ENCODE data around the gene SBK1. TPM values are rescaled to one million over a fixed set of nuclear protein-coding genes. Genes with fewer than 3 reads are reported as not detected.

The SBK1 gene
- total RNA-seq, 4 donors from 2014 or later: 0.26 to 1.2 (median 0.64) TPM; not detected in 1

- Histone ChIP-seq H3K4me1 (no peaks in the 10 kb centered on the region), H3K27me3 (no peaks in the 10 kb centered on the region), H3K36me3 (no peaks in the 10 kb centered on the region), H3K4me3 (no peak overlapping the region), H3K9me3 (peaks cover 0 to 4% of the 10 kb centered on the region in 2 donors), H3K27ac (no peak overlapping the region)
- intact Hi-C loops (cut with DNase I; ENCODE audit: low total_unique reads): no loop called here
- no peak for TF ChIP-seq POLR2A (IDR thresholded peaks at IDR 0.05)
- TF ChIP-seq, protein P1, sequence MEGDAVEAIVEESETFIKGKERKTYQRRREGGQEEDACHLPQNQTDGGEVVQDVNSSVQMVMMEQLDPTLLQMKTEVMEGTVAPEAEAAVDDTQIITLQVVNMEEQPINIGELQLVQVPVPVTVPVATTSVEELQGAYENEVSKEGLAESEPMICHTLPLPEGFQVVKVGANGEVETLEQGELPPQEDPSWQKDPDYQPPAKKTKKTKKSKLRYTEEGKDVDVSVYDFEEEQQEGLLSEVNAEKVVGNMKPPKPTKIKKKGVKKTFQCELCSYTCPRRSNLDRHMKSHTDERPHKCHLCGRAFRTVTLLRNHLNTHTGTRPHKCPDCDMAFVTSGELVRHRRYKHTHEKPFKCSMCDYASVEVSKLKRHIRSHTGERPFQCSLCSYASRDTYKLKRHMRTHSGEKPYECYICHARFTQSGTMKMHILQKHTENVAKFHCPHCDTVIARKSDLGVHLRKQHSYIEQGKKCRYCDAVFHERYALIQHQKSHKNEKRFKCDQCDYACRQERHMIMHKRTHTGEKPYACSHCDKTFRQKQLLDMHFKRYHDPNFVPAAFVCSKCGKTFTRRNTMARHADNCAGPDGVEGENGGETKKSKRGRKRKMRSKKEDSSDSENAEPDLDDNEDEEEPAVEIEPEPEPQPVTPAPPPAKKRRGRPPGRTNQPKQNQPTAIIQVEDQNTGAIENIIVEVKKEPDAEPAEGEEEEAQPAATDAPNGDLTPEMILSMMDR (IDR thresholded peaks at IDR 0.05): no peak
- no peak for DNase-seq
Measured at GRCh38 chr16:28273511-28273910, 18.8 kb upstream of the SBK1 start.

DNA sequence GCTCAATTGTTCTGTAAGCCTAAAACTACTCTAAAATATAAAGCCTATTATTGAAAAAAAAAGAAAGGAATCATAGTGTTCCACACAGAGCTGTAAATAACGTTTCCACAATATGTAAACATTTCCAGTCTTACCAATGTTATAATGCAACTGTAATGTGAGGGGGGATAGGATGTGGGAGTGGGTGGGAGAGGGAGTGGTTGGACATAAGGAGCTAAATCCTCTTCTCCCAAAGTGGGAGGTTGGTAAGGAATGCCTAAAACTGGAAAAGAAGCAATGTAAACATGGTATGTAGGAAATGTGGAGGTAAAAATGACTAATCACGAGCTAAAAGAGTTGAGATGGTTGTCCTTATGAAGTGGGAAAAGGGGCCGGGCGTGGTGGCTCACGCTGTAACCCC, 17.6 kb upstream of the SBK1 start:
- H3K27me3 ChIP-seq: no peaks in the 10 kb centered on the region
- no peak for DNase-seq
- TF ChIP-seq, protein P1 (IDR thresholded peaks at IDR 0.05): no peak
- TF ChIP-seq POLR2A (IDR thresholded peaks at IDR 0.05): no peak
- peaks cover 0 to 4% of the 10 kb centered on the region in 2 donors for H3K9me3 ChIP-seq
- no peaks in the 10 kb centered on the region for H3K36me3 ChIP-seq
- intact Hi-C loops (cut with DNase I; ENCODE audit: low total_unique reads): no loop called here
- H3K4me1 ChIP-seq: no peaks in the 10 kb centered on the region
- H3K4me3 ChIP-seq: no peak overlapping the region
- H3K27ac ChIP-seq: no peak overlapping the region

- intact Hi-C loops (cut with DNase I; ENCODE audit: low total_unique reads): no loop called here
- DNase-seq: no peak
- no peak overlapping the region for H3K4me3 ChIP-seq
- H3K27ac ChIP-seq: no peak overlapping the region
- H3K4me1 ChIP-seq: no peaks in the 10 kb centered on the region
- no peaks in the 10 kb centered on the region for H3K36me3 ChIP-seq
- H3K27me3 ChIP-seq: no peaks in the 10 kb centered on the region
- no peak for TF ChIP-seq POLR2A (IDR thresholded peaks at IDR 0.05)
- TF ChIP-seq, protein P1 (IDR thresholded peaks at IDR 0.05): no peak
- H3K9me3 ChIP-seq: peaks cover 0 to under 1% of the 10 kb centered on the region in 2 donors
Measured at GRCh38 chr16:28276301-28276700, 16.0 kb upstream of the SBK1 start.

DNA sequence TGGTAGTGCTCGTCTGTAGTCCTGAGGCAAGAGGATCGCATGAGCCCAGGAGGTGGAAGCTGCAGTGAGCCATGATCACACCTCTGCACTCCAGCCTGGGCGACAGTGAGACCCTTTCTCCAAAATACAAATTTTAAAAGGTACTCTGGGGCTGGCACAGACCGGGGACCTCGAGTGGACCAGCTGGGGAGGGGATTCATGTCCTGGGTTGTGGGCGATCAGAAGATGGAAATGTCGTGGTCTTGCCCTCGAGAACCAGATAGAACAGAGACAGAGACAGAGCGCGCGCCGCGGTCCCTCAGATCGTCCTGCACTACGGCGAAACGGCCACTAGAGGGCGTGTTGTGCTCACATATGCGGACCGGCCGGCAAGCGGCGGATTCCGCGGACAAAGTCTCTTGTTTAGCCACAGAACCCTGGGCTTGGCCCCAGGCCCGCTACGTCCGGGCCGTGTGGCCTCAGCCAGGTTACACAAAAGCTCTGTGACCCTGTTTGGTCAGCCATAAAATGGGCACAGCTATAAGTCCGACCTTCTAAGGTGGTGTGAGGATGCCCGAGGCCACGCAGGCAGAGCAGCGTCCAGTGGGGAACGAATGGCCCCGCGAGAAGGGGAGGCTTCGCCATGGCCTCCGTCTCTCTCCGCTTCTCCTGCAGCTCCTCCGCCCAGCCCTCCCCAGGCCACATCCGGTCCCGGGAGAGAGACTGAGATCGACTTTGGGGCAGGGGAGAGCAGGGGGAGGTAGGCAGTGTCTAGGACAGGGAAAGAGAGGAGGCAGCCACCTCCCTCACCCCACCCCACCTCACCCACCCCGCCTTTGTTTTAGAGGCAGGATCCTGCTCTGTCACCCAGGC, 14.6 kb upstream of the SBK1 start:
- intact Hi-C loops (cut with DNase I; ENCODE audit: low total_unique reads): no loop called here
- DNase-seq: peak; percentile 80
- Histone ChIP-seq H3K4me3 (peak overlapping the region; percentile 29 to 34), H3K9me3 (no peaks in the 10 kb centered on the region), H3K27ac (no peak overlapping the region), H3K4me1 (no peaks in the 10 kb centered on the region), H3K36me3 (no peaks in the 10 kb centered on the region), H3K27me3 (no peaks in the 10 kb centered on the region)
- TF ChIP-seq POLR2A (IDR thresholded peaks at IDR 0.05): no peak
- TF ChIP-seq, protein P1 (IDR thresholded peaks at IDR 0.05): peak; percentile 91 to 99 (median 92)

GRCh38 chr16:28279006-28279405, 13.3 kb upstream of the SBK1 start:
- Histone ChIP-seq H3K9me3 (no peaks in the 10 kb centered on the region), H3K4me1 (no peaks in the 10 kb centered on the region), H3K27me3 (no peaks in the 10 kb centered on the region), H3K27ac (no peak overlapping the region), H3K36me3 (no peaks in the 10 kb centered on the region), H3K4me3 (no peak overlapping the region)
- DNase-seq: no peak
- intact Hi-C loops (cut with DNase I; ENCODE audit: low total_unique reads): no loop called here
- no peak for TF ChIP-seq POLR2A (IDR thresholded peaks at IDR 0.05)
- TF ChIP-seq, protein P1 (IDR thresholded peaks at IDR 0.05): no peak
